ENCODE data around the gene SLN.

DNA sequence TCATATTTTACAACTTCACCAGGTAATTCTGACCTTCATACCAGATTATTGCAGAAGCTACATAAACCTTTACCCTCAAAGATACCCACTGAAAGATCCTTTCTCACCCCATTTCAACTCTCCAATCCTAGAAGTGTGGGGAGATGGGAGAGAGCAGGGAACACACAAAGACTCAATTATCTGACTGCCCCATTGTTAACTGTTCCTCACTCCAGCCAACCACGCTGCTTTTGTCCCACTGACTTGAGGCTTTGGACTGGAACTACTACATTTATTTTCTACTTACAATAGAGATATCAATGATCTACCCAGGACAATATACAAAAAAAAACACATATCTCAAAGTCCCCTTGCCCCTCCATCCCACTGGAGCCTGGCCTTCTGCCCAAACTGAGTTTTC, 44.7 kb upstream of the SLN start:
- no peak for TF ChIP-seq POLR2A (IDR thresholded peaks at IDR 0.05)
- TF ChIP-seq CTCF (IDR thresholded peaks at IDR 0.05): no peak
- TF ChIP-seq POLR2AphosphoS5 (IDR thresholded peaks at IDR 0.05; ENCODE audit: insufficient read depth in 1 of 2, low read depth in 1 of 2): no peak
